LNCAP (cell line): Measurements from ENCODE around the gene AFF1.

Experiments used
- TF ChIP-seq, protein P1 (sequence below): fragments of 450-650 bp; IDR thresholded peaks from 2 replicates; pipeline ENCODE4 v1.5.1; 2017; ENCODE audit warnings: mild to moderate bottlenecking

The AFF1 gene

DNA sequence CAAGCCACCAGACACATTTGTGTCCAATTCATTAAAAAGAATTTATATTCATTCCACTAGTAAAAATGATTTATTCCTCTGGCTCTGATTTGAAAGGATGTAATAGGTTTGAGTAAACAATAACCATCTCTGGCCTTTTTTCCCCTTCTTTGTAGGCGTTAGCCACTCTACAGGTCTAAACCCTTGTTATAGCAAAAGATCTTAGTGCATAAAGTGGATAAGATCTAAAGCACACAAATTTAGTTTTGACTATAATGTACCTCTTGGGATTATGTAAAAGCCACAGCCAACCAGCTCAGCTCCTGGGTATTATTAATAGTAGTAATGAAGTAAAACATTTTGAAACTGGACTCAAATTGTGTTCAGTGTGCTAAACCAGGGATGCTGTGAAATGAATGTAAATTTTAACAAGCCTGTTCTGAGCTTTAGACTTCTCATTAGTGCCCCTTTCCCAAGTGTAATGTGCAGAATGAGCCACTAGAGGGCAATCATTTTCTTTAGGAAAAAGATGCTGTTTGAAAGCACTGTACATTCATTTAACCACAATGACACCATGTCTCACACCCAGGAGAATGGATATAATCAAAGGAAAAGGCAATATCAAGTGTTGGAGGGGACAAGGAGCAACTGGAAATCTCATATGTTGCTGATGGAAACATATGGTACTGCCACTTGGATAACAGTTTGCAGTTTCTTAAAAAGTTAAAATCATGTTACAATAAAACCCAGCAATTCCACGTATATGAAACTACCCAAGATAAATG lies 215.9 kb downstream of the AFF1 start:
- TF ChIP-seq, protein P1, sequence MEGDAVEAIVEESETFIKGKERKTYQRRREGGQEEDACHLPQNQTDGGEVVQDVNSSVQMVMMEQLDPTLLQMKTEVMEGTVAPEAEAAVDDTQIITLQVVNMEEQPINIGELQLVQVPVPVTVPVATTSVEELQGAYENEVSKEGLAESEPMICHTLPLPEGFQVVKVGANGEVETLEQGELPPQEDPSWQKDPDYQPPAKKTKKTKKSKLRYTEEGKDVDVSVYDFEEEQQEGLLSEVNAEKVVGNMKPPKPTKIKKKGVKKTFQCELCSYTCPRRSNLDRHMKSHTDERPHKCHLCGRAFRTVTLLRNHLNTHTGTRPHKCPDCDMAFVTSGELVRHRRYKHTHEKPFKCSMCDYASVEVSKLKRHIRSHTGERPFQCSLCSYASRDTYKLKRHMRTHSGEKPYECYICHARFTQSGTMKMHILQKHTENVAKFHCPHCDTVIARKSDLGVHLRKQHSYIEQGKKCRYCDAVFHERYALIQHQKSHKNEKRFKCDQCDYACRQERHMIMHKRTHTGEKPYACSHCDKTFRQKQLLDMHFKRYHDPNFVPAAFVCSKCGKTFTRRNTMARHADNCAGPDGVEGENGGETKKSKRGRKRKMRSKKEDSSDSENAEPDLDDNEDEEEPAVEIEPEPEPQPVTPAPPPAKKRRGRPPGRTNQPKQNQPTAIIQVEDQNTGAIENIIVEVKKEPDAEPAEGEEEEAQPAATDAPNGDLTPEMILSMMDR, result peak; percentile 93

DNA sequence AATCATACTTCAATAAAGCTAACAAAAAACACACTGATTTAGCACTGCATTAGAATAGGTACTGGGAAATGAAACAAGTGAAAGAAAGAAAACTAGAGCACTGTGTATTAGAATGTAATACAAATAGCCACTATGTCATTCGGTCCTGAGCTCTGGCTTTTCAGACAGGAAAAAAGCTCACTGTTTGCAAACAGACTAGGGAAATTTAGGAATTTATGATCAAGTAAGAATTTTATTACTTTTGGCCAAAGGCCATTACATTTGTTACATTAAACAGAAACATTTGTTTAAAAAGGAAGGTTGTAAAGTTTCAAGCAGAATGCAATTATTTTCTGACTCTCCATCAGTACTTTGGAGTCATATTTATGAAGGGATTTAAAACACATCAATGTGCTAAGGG lies 216.9 kb downstream of the AFF1 start:
- TF ChIP-seq, protein P1, result no peak

DNA sequence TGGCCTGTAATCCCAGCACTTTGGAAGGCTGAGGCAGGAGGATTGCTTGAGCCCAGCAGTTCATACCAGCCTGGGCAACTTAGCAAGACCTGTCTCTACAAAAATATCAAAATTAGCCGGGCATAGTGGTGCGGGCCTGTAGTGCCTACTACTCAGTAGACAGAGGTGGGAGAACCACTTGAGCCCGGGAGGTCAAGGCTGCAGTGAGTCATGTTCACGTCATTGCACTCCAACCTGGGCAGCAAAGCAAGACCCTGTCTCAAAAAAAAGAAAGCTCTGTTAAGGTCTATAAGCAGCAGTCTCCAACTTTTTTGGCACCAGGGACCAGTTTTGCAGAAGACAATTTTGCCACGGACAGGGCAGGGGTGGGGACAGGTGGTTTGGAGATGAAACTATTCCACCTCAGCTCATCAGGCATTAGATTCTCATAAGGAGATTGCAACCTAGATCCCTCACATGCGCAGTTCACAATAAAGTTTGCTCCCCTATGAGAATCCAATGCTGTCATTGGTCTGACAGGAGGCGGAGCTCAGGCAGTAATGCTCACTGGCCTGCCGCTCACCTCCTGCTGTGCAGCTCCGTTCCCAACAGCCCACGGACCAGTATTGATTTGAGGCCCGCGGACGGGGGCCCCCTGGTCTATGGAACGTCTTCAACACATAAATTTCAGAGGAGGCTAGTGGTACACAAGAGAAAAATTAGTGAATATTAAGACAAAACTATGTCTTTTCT lies 217.7 kb downstream of the AFF1 start:
- TF ChIP-seq, protein P1, result no peak

DNA sequence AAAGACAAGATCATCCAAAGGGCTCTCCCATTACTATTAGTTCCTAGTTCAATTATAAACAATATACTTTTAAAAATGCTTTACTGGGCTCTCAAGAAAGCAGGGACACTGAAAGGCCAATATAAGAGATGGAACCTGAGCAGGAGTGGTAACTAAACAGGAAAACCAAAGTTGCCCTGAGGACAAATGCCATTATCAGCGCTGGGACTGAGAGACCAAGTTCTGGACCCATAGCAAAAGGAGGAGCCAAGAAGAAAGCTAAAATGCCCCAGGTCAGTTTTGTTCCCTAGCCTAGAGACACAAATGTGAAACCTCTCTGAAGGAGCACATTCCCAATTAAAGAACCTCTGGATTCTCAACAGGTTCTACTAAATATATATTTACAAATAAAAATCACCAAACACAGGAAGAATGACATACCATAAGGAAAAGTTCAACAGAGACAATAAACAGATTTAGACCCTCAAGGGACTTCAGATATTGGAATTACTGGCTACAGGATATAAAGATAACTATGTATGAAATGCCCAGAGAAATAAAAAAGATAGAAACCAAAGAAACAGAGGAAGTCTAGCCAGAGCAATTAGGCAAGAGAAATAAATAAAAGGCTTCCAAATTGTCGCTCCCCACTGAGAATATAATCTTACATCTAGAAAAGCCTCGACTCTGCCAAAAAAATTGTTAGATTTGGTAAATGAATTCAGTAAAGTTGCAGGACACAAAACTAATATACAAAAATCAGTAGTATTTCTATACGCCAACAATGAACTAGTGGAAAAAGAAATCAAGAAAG lies 218.5 kb downstream of the AFF1 start:
- TF ChIP-seq, protein P1, result no peak

DNA sequence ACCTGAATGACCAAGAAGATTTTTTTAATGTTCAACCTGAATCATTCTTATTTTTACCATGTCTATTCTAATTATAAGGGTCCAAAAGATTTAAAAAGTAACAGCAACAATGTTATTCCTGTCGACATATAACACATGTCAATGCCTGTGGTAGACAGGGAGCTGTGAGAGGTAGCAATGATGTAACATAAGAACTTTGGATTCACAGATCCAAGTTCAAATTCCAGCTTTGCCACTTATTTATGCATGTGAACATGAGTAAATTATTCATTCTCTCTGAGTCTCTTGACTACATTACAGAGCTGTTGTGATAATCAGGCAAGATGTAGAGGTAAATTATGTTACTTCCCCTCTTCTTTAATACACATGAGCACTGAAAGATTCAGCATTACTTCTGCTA lies 231.1 kb downstream of the AFF1 start:
- TF ChIP-seq, protein P1, result no peak

DNA sequence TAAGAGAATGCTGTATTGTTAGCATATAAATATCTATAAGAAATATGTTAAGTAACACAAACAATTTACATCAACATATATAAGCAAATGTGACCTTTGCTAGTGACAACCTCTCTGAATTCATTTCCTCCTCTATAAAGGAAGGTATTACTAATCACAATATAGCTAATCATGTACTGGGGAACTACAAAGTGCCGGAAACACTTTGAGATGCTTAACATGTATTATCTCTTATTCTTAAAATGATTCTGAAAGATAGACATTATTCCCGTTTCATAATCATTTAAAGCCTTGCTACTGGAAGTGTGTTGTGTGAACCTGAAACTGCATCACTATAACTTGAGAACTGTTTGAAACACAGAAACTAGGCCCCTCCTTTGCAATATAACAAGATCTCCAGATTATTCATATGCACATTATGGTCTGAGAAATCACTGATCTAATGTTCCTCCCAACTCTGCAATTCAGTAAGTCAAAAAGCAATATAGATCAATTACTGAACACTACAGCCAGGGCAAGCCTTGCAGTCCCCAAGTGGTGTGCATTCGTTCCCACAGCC lies 231.6 kb downstream of the AFF1 start:
- TF ChIP-seq, protein P1, result no peak

DNA sequence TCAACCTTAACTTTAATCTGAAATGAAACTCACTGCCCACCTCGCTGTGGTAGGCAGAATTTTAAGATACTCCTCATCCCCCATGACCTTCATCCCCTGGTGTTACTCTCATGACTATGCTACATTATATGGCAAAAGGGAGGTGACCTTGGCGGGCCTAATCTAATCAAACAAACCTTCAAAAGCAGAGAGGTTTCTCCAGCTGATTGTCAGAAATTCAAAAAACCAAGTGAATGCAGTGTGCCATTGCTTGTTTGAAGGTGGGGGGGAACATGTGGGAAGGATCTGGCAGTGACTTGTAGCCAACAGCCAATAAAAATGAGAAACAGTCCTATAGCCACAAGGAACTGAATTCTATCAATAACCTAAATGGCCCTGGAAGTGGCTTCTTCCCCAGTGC lies 237.1 kb downstream of the AFF1 start:
- TF ChIP-seq, protein P1, result no peak
